Measurements from ENCODE around the gene MIXL1. TPM values are rescaled to one million over a fixed set of nuclear protein-coding genes. Genes with fewer than 3 reads are reported as not detected.

The MIXL1 gene
- total and polyA plus RNA-seq, 8 donors = 0.35 to 2.3 (median 0.88) TPM; not detected in 1

DNA sequence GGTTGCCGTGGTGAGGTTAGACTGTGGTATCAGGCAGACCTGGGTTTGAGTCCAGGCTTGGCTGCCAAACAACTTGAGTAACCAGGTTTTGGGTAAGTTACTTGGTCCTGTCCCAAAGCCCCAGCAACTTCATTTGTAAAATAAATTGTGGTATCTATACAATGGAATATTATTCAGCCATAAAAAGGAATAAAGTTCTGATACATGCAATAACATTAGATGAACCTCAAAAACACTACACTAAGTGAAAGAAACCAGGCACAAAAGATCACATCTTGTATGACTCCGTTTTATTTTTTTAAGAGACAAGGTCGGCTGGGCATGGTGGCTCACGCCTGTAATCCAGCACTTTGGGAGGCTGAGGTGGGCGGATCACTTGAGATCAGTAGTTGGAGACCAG lies 16.4 kb upstream of the MIXL1 start:
- ATAC-seq = no peak
- H3K36me3 ChIP-seq = no peaks in the 10 kb centered on the region

DNA sequence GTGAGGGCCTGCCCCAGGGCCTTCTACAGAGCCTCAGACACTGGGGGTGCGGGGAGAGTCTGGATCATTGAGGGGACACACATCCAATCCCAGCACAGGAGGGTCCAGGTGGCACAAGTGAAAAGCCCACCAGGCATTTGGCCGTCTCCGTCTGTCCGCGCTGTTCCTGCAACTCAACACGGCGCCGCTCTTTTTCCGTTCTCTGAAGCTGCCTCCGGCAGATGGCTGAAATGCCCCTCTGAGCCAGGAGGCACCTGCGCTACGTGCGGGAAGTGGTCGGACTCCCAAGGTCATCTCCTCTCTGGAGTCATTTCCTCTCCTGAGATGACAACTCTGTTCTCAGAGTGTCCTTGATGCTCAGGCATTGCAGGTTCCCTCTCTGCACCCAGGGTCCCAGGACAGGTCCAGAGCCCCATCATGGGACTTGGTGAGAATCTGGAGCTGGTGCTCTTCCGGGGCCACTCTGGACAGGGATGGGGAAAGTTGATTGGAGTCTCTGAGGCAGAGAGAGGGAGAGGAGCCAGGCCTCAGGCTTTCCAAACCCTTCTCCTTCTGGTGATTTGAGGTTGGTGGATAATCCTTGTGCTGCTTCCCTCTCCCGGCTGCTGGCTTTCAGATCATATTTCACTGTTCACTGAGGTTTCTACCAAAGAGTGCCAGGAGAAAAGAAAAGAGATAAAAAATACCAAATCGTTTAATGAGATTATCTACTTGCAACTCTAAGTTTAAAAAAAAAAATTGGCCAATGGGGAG lies 14.0 kb upstream of the MIXL1 start:
- H3K4me3 ChIP-seq = no peak overlapping the region
- H3K4me1 ChIP-seq = no peaks in the 10 kb centered on the region
- H3K9me3 ChIP-seq = no peaks in the 10 kb centered on the region
- intact Hi-C loops (cut with DNase I) = no loop called here
- no peak overlapping the region for H3K27ac ChIP-seq
- H3K36me3 ChIP-seq = no peaks in the 10 kb centered on the region
- no peaks in the 10 kb centered on the region for H3K27me3 ChIP-seq
- ATAC-seq = no peak
- no peak for DNase-seq
- TF ChIP-seq, protein P1, sequence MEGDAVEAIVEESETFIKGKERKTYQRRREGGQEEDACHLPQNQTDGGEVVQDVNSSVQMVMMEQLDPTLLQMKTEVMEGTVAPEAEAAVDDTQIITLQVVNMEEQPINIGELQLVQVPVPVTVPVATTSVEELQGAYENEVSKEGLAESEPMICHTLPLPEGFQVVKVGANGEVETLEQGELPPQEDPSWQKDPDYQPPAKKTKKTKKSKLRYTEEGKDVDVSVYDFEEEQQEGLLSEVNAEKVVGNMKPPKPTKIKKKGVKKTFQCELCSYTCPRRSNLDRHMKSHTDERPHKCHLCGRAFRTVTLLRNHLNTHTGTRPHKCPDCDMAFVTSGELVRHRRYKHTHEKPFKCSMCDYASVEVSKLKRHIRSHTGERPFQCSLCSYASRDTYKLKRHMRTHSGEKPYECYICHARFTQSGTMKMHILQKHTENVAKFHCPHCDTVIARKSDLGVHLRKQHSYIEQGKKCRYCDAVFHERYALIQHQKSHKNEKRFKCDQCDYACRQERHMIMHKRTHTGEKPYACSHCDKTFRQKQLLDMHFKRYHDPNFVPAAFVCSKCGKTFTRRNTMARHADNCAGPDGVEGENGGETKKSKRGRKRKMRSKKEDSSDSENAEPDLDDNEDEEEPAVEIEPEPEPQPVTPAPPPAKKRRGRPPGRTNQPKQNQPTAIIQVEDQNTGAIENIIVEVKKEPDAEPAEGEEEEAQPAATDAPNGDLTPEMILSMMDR (IDR thresholded peaks at IDR 0.05) = no peak

More for the DNA sequence above, 16.4 kb upstream of the MIXL1 start:
- H3K4me3 ChIP-seq = no peak overlapping the region
- H3K4me1 ChIP-seq = no peaks in the 10 kb centered on the region
- no peaks in the 10 kb centered on the region for H3K9me3 ChIP-seq
- no peak for DNase-seq
- H3K27ac ChIP-seq = no peak overlapping the region
- H3K27me3 ChIP-seq = no peaks in the 10 kb centered on the region
- intact Hi-C loops (cut with DNase I) = no loop called here
- TF ChIP-seq, protein P1 (IDR thresholded peaks at IDR 0.05) = no peak

DNA sequence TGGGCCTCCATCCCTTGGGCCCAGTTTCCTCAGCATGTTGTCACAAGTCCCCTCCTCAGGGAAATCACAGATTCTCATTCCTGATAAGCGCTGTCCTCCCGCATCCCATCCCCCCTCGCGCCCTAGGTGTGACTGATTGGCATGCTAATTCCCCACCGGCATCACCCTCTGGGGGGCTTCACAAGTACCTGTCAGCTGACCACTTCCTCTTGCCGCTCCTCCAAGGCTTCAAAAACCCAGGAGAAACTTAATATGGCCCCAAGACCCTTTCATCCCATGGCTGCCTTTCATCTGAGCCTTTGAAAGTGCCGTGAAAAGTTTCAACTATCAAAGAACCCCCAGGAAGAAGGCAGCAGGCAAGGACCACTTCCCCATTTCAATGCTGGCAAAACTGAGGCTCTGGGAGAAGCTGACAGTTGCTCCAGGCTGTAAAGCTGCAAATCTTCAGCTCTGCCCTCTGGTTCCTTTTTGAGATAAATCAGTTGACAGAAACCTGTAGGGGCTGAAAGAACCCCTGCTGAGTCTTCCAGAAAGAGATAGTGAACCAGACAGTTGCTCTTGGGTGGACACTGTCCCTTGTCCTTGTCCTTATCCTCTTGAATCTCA lies 12.8 kb upstream of the MIXL1 start:
- DNase-seq = no peak
- TF ChIP-seq, protein P1 (IDR thresholded peaks at IDR 0.05) = no peak
- intact Hi-C loops (cut with DNase I) = no loop called here
- H3K36me3 ChIP-seq = no peaks in the 10 kb centered on the region
- no peaks in the 10 kb centered on the region for H3K9me3 ChIP-seq
- no peak overlapping the region for H3K27ac ChIP-seq
- no peaks in the 10 kb centered on the region for H3K4me1 ChIP-seq
- H3K4me3 ChIP-seq = no peak overlapping the region
- ATAC-seq = no peak
- no peaks in the 10 kb centered on the region for H3K27me3 ChIP-seq

DNA sequence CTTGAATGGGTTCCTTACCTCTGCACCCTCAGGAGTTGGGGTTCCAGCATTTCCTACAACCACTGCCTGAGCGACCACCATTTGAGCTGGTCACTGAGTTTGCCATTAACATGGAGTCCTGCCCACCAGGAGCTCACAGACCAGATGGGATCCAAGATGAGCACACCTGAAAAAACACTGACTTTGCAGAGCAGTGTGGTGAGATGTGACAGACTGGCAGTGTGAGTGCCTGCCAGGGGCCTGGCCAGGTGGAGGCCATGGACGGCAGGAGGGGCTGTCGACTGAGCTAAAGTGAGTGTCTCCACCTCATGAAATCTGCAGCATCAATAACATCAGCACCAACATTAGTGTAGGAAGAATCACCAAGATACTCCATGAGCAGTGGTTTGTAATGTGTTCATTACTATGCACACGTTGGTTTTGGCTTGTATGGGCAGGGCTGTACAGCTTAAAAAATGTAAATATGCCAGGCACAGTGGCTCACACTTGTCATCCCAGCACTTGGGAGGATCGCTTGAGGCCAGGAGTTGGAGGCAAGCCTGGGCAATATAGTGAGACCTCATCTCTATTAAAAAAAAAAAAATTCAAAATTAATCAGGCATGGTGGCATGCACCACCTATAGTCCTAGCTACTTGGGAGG lies 12.2 kb upstream of the MIXL1 start:
- H3K4me1 ChIP-seq = no peaks in the 10 kb centered on the region
- no peak overlapping the region for H3K27ac ChIP-seq
- H3K4me3 ChIP-seq = no peak overlapping the region
- no peaks in the 10 kb centered on the region for H3K36me3 ChIP-seq
- no peak for DNase-seq
- H3K27me3 ChIP-seq = no peaks in the 10 kb centered on the region
- no peak for ATAC-seq
- H3K9me3 ChIP-seq = no peaks in the 10 kb centered on the region
- intact Hi-C loops (cut with DNase I) = no loop called here
- TF ChIP-seq, protein P1 (IDR thresholded peaks at IDR 0.05) = no peak

DNA sequence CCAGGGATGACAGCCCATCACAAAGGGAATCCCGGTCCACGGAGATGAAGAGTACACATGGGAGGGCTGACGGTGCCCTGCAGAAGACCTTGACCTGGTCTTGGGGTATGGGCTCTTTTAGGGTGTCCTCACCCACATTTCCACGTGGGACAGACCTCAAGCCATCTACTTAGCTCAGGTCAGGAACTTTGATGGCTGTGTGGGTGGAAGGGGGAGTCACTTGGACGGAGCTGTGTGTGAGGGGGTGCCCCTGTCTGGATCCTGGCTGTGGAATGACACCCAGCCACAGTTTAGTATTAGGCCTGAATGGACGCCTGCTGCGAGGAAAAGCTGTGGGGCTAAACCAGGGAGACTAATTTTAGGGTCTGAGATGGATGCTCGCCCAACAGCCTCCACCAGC lies 10.9 kb upstream of the MIXL1 start:
- Histone ChIP-seq H3K9me3 (no peaks in the 10 kb centered on the region), H3K27me3 (no peaks in the 10 kb centered on the region), H3K27ac (no peak overlapping the region), H3K4me1 (no peaks in the 10 kb centered on the region), H3K36me3 (no peaks in the 10 kb centered on the region), H3K4me3 (no peak overlapping the region)
- TF ChIP-seq, protein P1 (IDR thresholded peaks at IDR 0.05) = no peak
- DNase-seq (no peak), ATAC-seq (no peak)
- intact Hi-C loops (cut with DNase I) = no loop called here
